ENCODE data around the gene USP5. TPM values are rescaled to one million over a fixed set of nuclear protein-coding genes. Genes with fewer than 3 reads are reported as not detected.
"Not testable (repeated sequence)": the region's sequence is repeated elsewhere in the genome, so short reads cannot be mapped to it uniquely, and the experiment has no call there.

The USP5 gene
- total RNA-seq, 1 donor from 2014 or later: 146 TPM

- Mint-ChIP-seq H3K9me3 (ENCODE audit: unreplicated experiment) (no peaks in the 10 kb centered on the region), H3K27ac (ENCODE audit: unreplicated experiment) (peak within 1 kb of the TSS; percentile 77), H3K4me1 (ENCODE audit: low read depth, unreplicated experiment) (peaks cover 23% of the 10 kb centered on the region), H3K27me3 (ENCODE audit: low read depth, unreplicated experiment) (no peaks in the 10 kb centered on the region), H3K4me3 (ENCODE audit: unreplicated experiment) (peak within 1 kb of the TSS; percentile 90), H3K36me3 (ENCODE audit: low read depth, unreplicated experiment) (peaks cover 24% of the 10 kb centered on the region)
- Histone ChIP-seq H3K4me1 (ENCODE audit: insufficient read depth, low read length) (peaks cover 28% of the 10 kb centered on the region), H3K9ac (ENCODE audit: low read length) (peak within 1 kb of the TSS; percentile 88), H4K20me1 (ENCODE audit: insufficient read depth, low read length) (peaks cover 39% of the 10 kb centered on the region), H3K27ac (ENCODE audit: low read depth, low read length) (peak within 1 kb of the TSS; percentile 50), H3K4me3 (ENCODE audit: insufficient read depth, low read depth, low read length) (peak within 1 kb of the TSS; percentile 70), H3K27me3 (ENCODE audit: insufficient read depth, low read length) (no peaks in the 10 kb centered on the region), H3K79me2 (ENCODE audit: insufficient read depth, low read length) (peaks cover 49% of the 10 kb centered on the region), H3K9me3 (ENCODE audit: insufficient read depth, low read depth, low read length) (no peaks in the 10 kb centered on the region), H3K36me3 (ENCODE audit: insufficient read depth, low read length) (peaks cover 21% of the 10 kb centered on the region), H2AFZ (ENCODE audit: low read depth, low read length) (peak within 1 kb of the TSS; percentile 74), H3K4me2 (ENCODE audit: low read length) (peak within 1 kb of the TSS; percentile 97)
- DNase-seq (ENCODE audit: low read depth) (peak; percentile 80), FAIRE-seq (no peak)
- TF ChIP-seq EZH2 (IDR thresholded peaks at IDR 0.05; ENCODE audit: insufficient read depth, low read length) (no peak), CTCF (IDR thresholded peaks at IDR 0.05; ENCODE audit: insufficient read depth, low read depth, low read length) (no peak)
Measured at GRCh38 chr12:6873094-6874014, 21.4 kb downstream of the USP5 start, which contains the start of gene SPSB2. Gene SPSB2 (minus strand): TSS chr12:6873303. CDS start chr12:6872901, 402 bp downstream.

DNA sequence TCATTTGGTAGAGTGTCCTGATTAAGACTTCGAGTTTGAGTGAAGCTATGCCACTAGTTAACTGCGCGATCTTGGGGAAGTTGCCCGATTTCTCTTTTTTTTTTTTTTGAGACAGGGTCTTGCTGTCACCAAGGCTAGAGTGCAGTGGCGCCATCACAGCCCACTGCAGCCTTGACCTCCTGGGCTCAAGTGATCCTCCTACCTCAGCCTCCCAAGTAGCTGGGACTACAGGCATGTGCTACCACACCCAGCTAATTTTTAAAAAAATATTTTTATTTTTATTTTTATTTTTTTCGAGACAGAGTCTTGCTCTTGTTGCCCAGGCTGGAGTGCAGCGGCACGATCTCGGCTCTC, 22.0 kb downstream of the USP5 start:
- Mint-ChIP-seq H3K27ac (ENCODE audit: unreplicated experiment) (peak overlapping the region; percentile 75), H3K36me3 (ENCODE audit: low read depth, unreplicated experiment) (peaks cover 21% of the 10 kb centered on the region), H3K4me1 (ENCODE audit: low read depth, unreplicated experiment) (peaks cover 19% of the 10 kb centered on the region), H3K4me3 (ENCODE audit: unreplicated experiment) (peak overlapping the region; percentile 86)
- peaks cover 21% of the 10 kb centered on the region for H3K4me1 ChIP-seq (ENCODE audit: insufficient read depth, low read length)
- H3K36me3 ChIP-seq (ENCODE audit: insufficient read depth, low read length): peaks cover 21% of the 10 kb centered on the region
- not testable (repeated sequence) for H3K27me3 Mint-ChIP-seq (ENCODE audit: low read depth, unreplicated experiment); DNase-seq (ENCODE audit: low read depth); H3K9me3 Mint-ChIP-seq (ENCODE audit: unreplicated experiment); FAIRE-seq; H3K9me3 ChIP-seq (ENCODE audit: insufficient read depth, low read depth, low read length); H3K27me3 ChIP-seq (ENCODE audit: insufficient read depth, low read length)
- peak overlapping the region; percentile 97 for H3K4me2 ChIP-seq (ENCODE audit: low read length)
- H3K9ac ChIP-seq (ENCODE audit: low read length): peak overlapping the region; percentile 79
- H3K27ac ChIP-seq (ENCODE audit: low read depth, low read length): peak overlapping the region; percentile 39
- peaks cover 33% of the 10 kb centered on the region for H4K20me1 ChIP-seq (ENCODE audit: insufficient read depth, low read length)
- peak overlapping the region; percentile 70 for H3K4me3 ChIP-seq (ENCODE audit: insufficient read depth, low read depth, low read length)
- H3K79me2 ChIP-seq (ENCODE audit: insufficient read depth, low read length): peaks cover 42% of the 10 kb centered on the region
- H2AFZ ChIP-seq (ENCODE audit: low read depth, low read length): peak overlapping the region; percentile 74

GRCh38 chr12:6879824-6880223, 27.9 kb downstream of the USP5 start:
- H3K4me1 ChIP-seq (ENCODE audit: insufficient read depth, low read length); H3K36me3 ChIP-seq (ENCODE audit: insufficient read depth, low read length); H3K4me3 Mint-ChIP-seq (ENCODE audit: unreplicated experiment); H3K27ac ChIP-seq (ENCODE audit: low read depth, low read length); H3K27ac Mint-ChIP-seq (ENCODE audit: unreplicated experiment); H3K27me3 ChIP-seq (ENCODE audit: insufficient read depth, low read length); H3K4me3 ChIP-seq (ENCODE audit: insufficient read depth, low read depth, low read length); H3K27me3 Mint-ChIP-seq (ENCODE audit: low read depth, unreplicated experiment); DNase-seq (ENCODE audit: low read depth); H2AFZ ChIP-seq (ENCODE audit: low read depth, low read length); FAIRE-seq; H3K9me3 Mint-ChIP-seq (ENCODE audit: unreplicated experiment); H3K9me3 ChIP-seq (ENCODE audit: insufficient read depth, low read depth, low read length); H3K9ac ChIP-seq (ENCODE audit: low read length); H4K20me1 ChIP-seq (ENCODE audit: insufficient read depth, low read length); H3K4me2 ChIP-seq (ENCODE audit: low read length); H3K79me2 ChIP-seq (ENCODE audit: insufficient read depth, low read length); H3K4me1 Mint-ChIP-seq (ENCODE audit: low read depth, unreplicated experiment): not testable (repeated sequence)
- H3K36me3 Mint-ChIP-seq (ENCODE audit: low read depth, unreplicated experiment): peaks cover 10% of the 10 kb centered on the region

Measured in astrocyte (in vitro differentiated cells and primary cell).